Hematopoietic multipotent progenitor cell treated with erythropoietin and hydrocortisone succinate and interleukin-3 and kit ligand, for 17 days (in vitro differentiated cells): ENCODE results near the gene SS18L1.

Experiments used
- DNase-seq: peaks from one replicate; pipeline ENCODE4 v3.0.0-alpha.2; 2015; ENCODE audit warnings: low spot score

Gene SS18L1

GRCh38 chr20:62212299-62212698 lies 68.7 kb downstream of the SS18L1 start:
- no peak for DNase-seq

GRCh38 chr20:62214067-62214466 lies 70.5 kb downstream of the SS18L1 start:
- DNase-seq = no peak

GRCh38 chr20:62215020-62215990 lies 71.7 kb downstream of the SS18L1 start:
- DNase-seq = no peak

- DNase-seq = no peak
Observed at GRCh38 chr20:62215991-62216635, 72.5 kb downstream of the SS18L1 start.

GRCh38 chr20:62216636-62217566 lies 73.3 kb downstream of the SS18L1 start:
- no peak for DNase-seq

GRCh38 chr20:62217913-62218773 lies 74.6 kb downstream of the SS18L1 start:
- no peak for DNase-seq

- no peak for DNase-seq
Observed at GRCh38 chr20:62219101-62219991, 75.8 kb downstream of the SS18L1 start.

- DNase-seq = peak; percentile 7
Observed at GRCh38 chr20:62219992-62220665, 76.6 kb downstream of the SS18L1 start, which contains the start of gene HRH3. TSS of gene HRH3 (minus strand) at chr20:62220278. CDS start at chr20:62219970, 308 bp downstream.

GRCh38 chr20:62220666-62221568 lies 77.3 kb downstream of the SS18L1 start:
- DNase-seq = no peak

- no peak for DNase-seq
Observed at GRCh38 chr20:62222266-62222850, 78.8 kb downstream of the SS18L1 start.

GRCh38 chr20:62222972-62223371 lies 79.4 kb downstream of the SS18L1 start:
- no peak for DNase-seq

GRCh38 chr20:62223571-62223970 lies 80.0 kb downstream of the SS18L1 start:
- DNase-seq = no peak

GRCh38 chr20:62224113-62224855 lies 80.7 kb downstream of the SS18L1 start:
- no peak for DNase-seq

GRCh38 chr20:62225026-62225425 lies 81.5 kb downstream of the SS18L1 start:
- no peak for DNase-seq

- DNase-seq = no peak
Observed at GRCh38 chr20:62225820-62226635, 82.5 kb downstream of the SS18L1 start.
